ENCODE measurements around the gene ABL2.

DNA sequence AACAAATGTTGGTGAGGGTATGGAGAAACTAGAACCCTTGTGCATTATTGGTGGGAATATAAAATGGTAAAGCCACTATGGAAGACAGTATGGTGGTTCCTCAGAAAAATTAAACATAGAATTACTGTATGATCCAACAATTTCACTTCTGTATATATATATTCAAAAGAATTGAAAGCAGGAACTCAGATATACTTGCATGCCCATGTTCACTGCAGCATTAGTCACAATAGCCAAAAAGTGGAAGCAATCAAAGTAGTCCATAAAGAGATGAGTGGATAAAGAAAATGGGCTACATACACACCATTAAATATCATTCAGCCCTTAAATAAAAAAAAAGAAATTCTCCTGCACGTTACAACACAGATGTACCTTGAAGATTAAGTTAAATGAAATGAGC, 34.1 kb downstream of the ABL2 start:
- TF ChIP-seq POLR2AphosphoS5 (IDR thresholded peaks at IDR 0.05; ENCODE audit: low read depth, low read length), result no peak
- TF ChIP-seq, protein P1, sequence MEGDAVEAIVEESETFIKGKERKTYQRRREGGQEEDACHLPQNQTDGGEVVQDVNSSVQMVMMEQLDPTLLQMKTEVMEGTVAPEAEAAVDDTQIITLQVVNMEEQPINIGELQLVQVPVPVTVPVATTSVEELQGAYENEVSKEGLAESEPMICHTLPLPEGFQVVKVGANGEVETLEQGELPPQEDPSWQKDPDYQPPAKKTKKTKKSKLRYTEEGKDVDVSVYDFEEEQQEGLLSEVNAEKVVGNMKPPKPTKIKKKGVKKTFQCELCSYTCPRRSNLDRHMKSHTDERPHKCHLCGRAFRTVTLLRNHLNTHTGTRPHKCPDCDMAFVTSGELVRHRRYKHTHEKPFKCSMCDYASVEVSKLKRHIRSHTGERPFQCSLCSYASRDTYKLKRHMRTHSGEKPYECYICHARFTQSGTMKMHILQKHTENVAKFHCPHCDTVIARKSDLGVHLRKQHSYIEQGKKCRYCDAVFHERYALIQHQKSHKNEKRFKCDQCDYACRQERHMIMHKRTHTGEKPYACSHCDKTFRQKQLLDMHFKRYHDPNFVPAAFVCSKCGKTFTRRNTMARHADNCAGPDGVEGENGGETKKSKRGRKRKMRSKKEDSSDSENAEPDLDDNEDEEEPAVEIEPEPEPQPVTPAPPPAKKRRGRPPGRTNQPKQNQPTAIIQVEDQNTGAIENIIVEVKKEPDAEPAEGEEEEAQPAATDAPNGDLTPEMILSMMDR (IDR thresholded peaks at IDR 0.05), result no peak
- TF ChIP-seq, protein P2, sequence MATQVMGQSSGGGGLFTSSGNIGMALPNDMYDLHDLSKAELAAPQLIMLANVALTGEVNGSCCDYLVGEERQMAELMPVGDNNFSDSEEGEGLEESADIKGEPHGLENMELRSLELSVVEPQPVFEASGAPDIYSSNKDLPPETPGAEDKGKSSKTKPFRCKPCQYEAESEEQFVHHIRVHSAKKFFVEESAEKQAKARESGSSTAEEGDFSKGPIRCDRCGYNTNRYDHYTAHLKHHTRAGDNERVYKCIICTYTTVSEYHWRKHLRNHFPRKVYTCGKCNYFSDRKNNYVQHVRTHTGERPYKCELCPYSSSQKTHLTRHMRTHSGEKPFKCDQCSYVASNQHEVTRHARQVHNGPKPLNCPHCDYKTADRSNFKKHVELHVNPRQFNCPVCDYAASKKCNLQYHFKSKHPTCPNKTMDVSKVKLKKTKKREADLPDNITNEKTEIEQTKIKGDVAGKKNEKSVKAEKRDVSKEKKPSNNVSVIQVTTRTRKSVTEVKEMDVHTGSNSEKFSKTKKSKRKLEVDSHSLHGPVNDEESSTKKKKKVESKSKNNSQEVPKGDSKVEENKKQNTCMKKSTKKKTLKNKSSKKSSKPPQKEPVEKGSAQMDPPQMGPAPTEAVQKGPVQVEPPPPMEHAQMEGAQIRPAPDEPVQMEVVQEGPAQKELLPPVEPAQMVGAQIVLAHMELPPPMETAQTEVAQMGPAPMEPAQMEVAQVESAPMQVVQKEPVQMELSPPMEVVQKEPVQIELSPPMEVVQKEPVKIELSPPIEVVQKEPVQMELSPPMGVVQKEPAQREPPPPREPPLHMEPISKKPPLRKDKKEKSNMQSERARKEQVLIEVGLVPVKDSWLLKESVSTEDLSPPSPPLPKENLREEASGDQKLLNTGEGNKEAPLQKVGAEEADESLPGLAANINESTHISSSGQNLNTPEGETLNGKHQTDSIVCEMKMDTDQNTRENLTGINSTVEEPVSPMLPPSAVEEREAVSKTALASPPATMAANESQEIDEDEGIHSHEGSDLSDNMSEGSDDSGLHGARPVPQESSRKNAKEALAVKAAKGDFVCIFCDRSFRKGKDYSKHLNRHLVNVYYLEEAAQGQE (IDR thresholded peaks at IDR 0.05; ENCODE audit: insufficient read depth in 1 of 2, low read depth in 2 of 2, low read length in 1 of 2), result no peak

Data from Panc1 (cell line).